GM23248 (cell line): ENCODE data around the gene AKIRIN1. TPM values are rescaled to one million over a fixed set of nuclear protein-coding genes. Genes with fewer than 3 reads are reported as not detected.
"Not testable (repeated sequence)": the region's sequence is repeated elsewhere in the genome, so short reads cannot be mapped to it uniquely, and the experiment has no call there.

Experiments
- DNase-seq: peaks from one replicate; pipeline ENCODE4 v3.0.0-alpha.2; 2015
- H2AFZ ChIP-seq: fragments of 200-600 bp; sonication (generic); 2 replicates; pipeline ENCODE4 v1.6.1; 2016; ENCODE audit warnings: antibody characterized with exemption
- H3F3A ChIP-seq: fragments of 200-600 bp; sonication (generic); 2 replicates; pipeline ENCODE4 v1.6.1; 2016; ENCODE audit warnings: mild to moderate bottlenecking, antibody characterized with exemption, mixed run types; ENCODE audit not compliant: insufficient read depth
- H3K27ac ChIP-seq: fragments of 200-600 bp; sonication (generic); 2 replicates; pipeline ENCODE4 v1.5.1; 2016; ENCODE audit warnings: mild to moderate bottlenecking
- H3K27me3 ChIP-seq: fragments of 200-600 bp; sonication (generic); replicated peaks from 2 replicates; pipeline ENCODE4 v1.6.1; 2016; ENCODE audit warnings: mild to moderate bottlenecking; ENCODE audit not compliant: insufficient read depth
- H3K36me3 ChIP-seq: fragments of 200-600 bp; sonication (generic); 2 replicates; pipeline ENCODE4 v1.6.1; 2016; ENCODE audit warnings: low read depth, mild to moderate bottlenecking
- H3K4me1 ChIP-seq: fragments of 200-600 bp; sonication (generic); 2 replicates; pipeline ENCODE4 v1.6.1; 2016; ENCODE audit warnings: mild to moderate bottlenecking; ENCODE audit not compliant: insufficient read depth
- H3K4me2 ChIP-seq: fragments of 200-600 bp; sonication (generic); one replicate; pipeline ENCODE4 v1.6.1; 2016; ENCODE audit warnings: mild to moderate bottlenecking; ENCODE audit not compliant: unreplicated experiment
- H3K4me3 ChIP-seq: fragments of 200-600 bp; sonication (generic); 2 replicates; pipeline ENCODE4 v1.5.1; 2016; ENCODE audit warnings: mild to moderate bottlenecking
- H3K79me2 ChIP-seq: fragments of 200-600 bp; sonication (generic); 2 replicates; pipeline ENCODE4 v1.6.1; 2016; ENCODE audit warnings: mild to moderate bottlenecking; ENCODE audit not compliant: insufficient read depth
- H3K9ac ChIP-seq: fragments of 200-600 bp; sonication (generic); 2 replicates; pipeline ENCODE4 v1.6.1; 2016; ENCODE audit warnings: mild to moderate bottlenecking
- H3K9me2 ChIP-seq: fragments of 200-600 bp; sonication (generic); 2 replicates; pipeline ENCODE4 v1.6.1; 2016; ENCODE audit warnings: mixed run types, mild to moderate bottlenecking, moderate library complexity; ENCODE audit not compliant: insufficient read depth
- H3K9me3 ChIP-seq: fragments of 200-600 bp; sonication (generic); one replicate; pipeline ENCODE4 v1.6.1; 2017; ENCODE audit warnings: low read depth
- H4K20me1 ChIP-seq: fragments of 200-600 bp; sonication (generic); 2 replicates; pipeline ENCODE4 v1.6.0; 2016; ENCODE audit not compliant: insufficient read depth
- EZH2 ChIP-seq: fragments of 200-600 bp; sonication (generic); IDR thresholded peaks from 2 replicates; pipeline ENCODE4 v1.6.1; 2018; ENCODE audit warnings: antibody characterized with exemption, mild to moderate bottlenecking; ENCODE audit not compliant: insufficient read depth, poor library complexity, severe bottlenecking
- EZH2phosphoT487 ChIP-seq: fragments of 200-600 bp; sonication (generic); IDR thresholded peaks from 2 replicates; pipeline ENCODE4 v1.6.1; 2018; ENCODE audit warnings: antibody characterized with exemption, moderate library complexity, mild to moderate bottlenecking, low read depth; ENCODE audit not compliant: insufficient read depth
- WGBS, 2 experiments: methylation state at CpG; one replicate each; pipeline ENCODE4 v1.1.6; 2015 to 2017; ENCODE audit warnings: low lambda C conversion rate in 2 of 2, low coverage in 1 of 2; ENCODE audit errors: missing lambda C conversion rate in 2 of 2; 5-methylcytosine and 5-hydroxymethylcytosine counted together
- in situ Hi-C: fragments of 300-500 bp; cut with MboI; formaldehyde crosslinking; loops from 2 replicates; pipeline ENCODE4 v1.15.0; 2020
- polyA plus RNA-seq: library from polyadenylated mRNA; unstranded; fragments of >200 nt; fragmentation: Nextera tagmentation; extraction: Ambion mirVana; gene quantifications from 2 replicates; pipeline ENCODE4 v1.2.1, GENCODE V29; 2016
- total RNA-seq: library from RNA; depleted of rRNA; stranded (reverse); fragments of >200 nt; shearing (Covaris generic); gene quantifications from 2 replicates; pipeline ENCODE4 v1.2.3, GENCODE V29; 2014

AKIRIN1 gene
- total and polyA plus RNA-seq, 2 experiments from 2014 or later, result 68.5 to 69.7 TPM

GRCh38 chr1:39016604-39017171, 25.6 kb downstream of the AKIRIN1 start:
- DNase-seq, result no peak
- H3K4me1 ChIP-seq, result no peaks in the 10 kb centered on the region
- H2AFZ ChIP-seq, result no peak overlapping the region
- in situ Hi-C loops, result no loop called here
- H3K79me2 ChIP-seq, result no peaks in the 10 kb centered on the region
- no peaks in the 10 kb centered on the region for H3K36me3 ChIP-seq
- H3K4me3 ChIP-seq, result no peak overlapping the region
- no peaks in the 10 kb centered on the region; the same call in 1 of the 2 replicates for H3F3A ChIP-seq
- TF ChIP-seq EZH2phosphoT487, result no peak
- TF ChIP-seq EZH2, result no peak
- H3K9me3 ChIP-seq, result no peaks in the 10 kb centered on the region
- no peak overlapping the region for H3K27ac ChIP-seq
- H3K9me2 ChIP-seq, result no peaks in the 10 kb centered on the region
- H3K9ac ChIP-seq, result no peak overlapping the region
- WGBS, 2 experiments, result 71% methylated on average over 10 of the region's 10 CpGs
- H3K27me3 ChIP-seq, result no peaks in the 10 kb centered on the region
- no peaks in the 10 kb centered on the region for H4K20me1 ChIP-seq
- no peak overlapping the region for H3K4me2 ChIP-seq

- in situ Hi-C loops, result no loop called here
- DNase-seq, result no peak
- Histone ChIP-seq H3K79me2 (no peaks in the 10 kb centered on the region), H3K9ac (no peak overlapping the region), H3K27me3 (no peaks in the 10 kb centered on the region), H2AFZ (no peak overlapping the region), H3K9me2 (no peaks in the 10 kb centered on the region), H3K4me2 (no peak overlapping the region), H4K20me1 (no peaks in the 10 kb centered on the region), H3K9me3 (no peaks in the 10 kb centered on the region), H3K36me3 (no peaks in the 10 kb centered on the region), H3K4me1 (no peaks in the 10 kb centered on the region), H3K27ac (no peak overlapping the region), H3K4me3 (no peak overlapping the region), H3F3A (no peaks in the 10 kb centered on the region; the same call in 1 of the 2 replicates)
- 80 to 87% methylated on average over 5 of the region's 5 CpGs for WGBS, 2 experiments
- TF ChIP-seq EZH2phosphoT487 (no peak), EZH2 (no peak)
Measured at GRCh38 chr1:39017266-39017665, 26.2 kb downstream of the AKIRIN1 start.

GRCh38 chr1:39020494-39020893, 29.4 kb downstream of the AKIRIN1 start:
- H3K4me3 ChIP-seq, DNase-seq, in situ Hi-C loops: not testable (repeated sequence)

GRCh38 chr1:39021426-39021825, 30.4 kb downstream of the AKIRIN1 start:
- no peak for DNase-seq
- Histone ChIP-seq H3K79me2 (no peaks in the 10 kb centered on the region), H3K4me1 (peaks cover 5% of the 10 kb centered on the region), H3K27me3 (no peaks in the 10 kb centered on the region), H3K27ac (no peak overlapping the region), H4K20me1 (no peaks in the 10 kb centered on the region), H3F3A (peaks cover 9% of the 10 kb centered on the region), H2AFZ (no peak overlapping the region), H3K9me2 (no peaks in the 10 kb centered on the region), H3K9ac (no peak overlapping the region), H3K4me2 (no peak overlapping the region), H3K4me3 (no peak overlapping the region), H3K36me3 (no peaks in the 10 kb centered on the region), H3K9me3 (no peaks in the 10 kb centered on the region)
- 0 to 6% methylated on average over 1 of the region's 1 CpG for whole genome bisulfite sequencing, 2 experiments
- in situ Hi-C loops, result no loop called here
- TF ChIP-seq EZH2, result no peak
- TF ChIP-seq EZH2phosphoT487, result no peak

More at GRCh38 chr1:39020494-39020893, 29.4 kb downstream of the AKIRIN1 start:
- H3K27me3 ChIP-seq, H3K79me2 ChIP-seq, H3K4me2 ChIP-seq, H3K9me2 ChIP-seq, H3K4me1 ChIP-seq, H3K36me3 ChIP-seq, H3K9ac ChIP-seq, H3K9me3 ChIP-seq, H4K20me1 ChIP-seq, H3F3A ChIP-seq, H3K27ac ChIP-seq, H2AFZ ChIP-seq: not testable (repeated sequence)
- 0 to 7% methylated on average over 1 of the region's 1 CpG for WGBS, 2 experiments

GRCh38 chr1:39023140-39023539, 32.1 kb downstream of the AKIRIN1 start:
- no peak overlapping the region for H3K4me2 ChIP-seq
- no peak overlapping the region for H3K27ac ChIP-seq
- peaks cover 15% of the 10 kb centered on the region for H3K79me2 ChIP-seq
- H3K4me1 ChIP-seq, result peaks cover 5% of the 10 kb centered on the region
- peaks cover 19% of the 10 kb centered on the region for H3F3A ChIP-seq
- H3K4me3 ChIP-seq, result no peak overlapping the region
- WGBS, 2 experiments, result 33 to 35% methylated on average over 1 of the region's 1 CpG
- no peaks in the 10 kb centered on the region for H3K36me3 ChIP-seq
- no peaks in the 10 kb centered on the region for H3K9me2 ChIP-seq
- H3K9ac ChIP-seq, result no peak overlapping the region
- H2AFZ ChIP-seq, result no peak overlapping the region
- no peaks in the 10 kb centered on the region for H3K27me3 ChIP-seq
- H4K20me1 ChIP-seq, result no peaks in the 10 kb centered on the region
- no peak for DNase-seq
- TF ChIP-seq EZH2phosphoT487 (no peak), EZH2 (no peak)
- in situ Hi-C loops, result no loop called here
- H3K9me3 ChIP-seq, result no peaks in the 10 kb centered on the region
